DOHH2 (cell line): ENCODE results near the gene FCN1.

Source experiments
- EZH2phosphoT487 ChIP-seq: fragments of 200-600 bp; sonication (generic); IDR thresholded peaks from 2 replicates; pipeline ENCODE4 v1.6.1; 2017; ENCODE audit warnings: borderline replicate concordance, mild to moderate bottlenecking, antibody characterized with exemption, low read length, moderate library complexity, mixed read lengths
- TF ChIP-seq, protein P1 (sequence below): fragments of 200-600 bp; sonication (generic); IDR thresholded peaks from one replicate; pipeline ENCODE4 v1.5.1; 2014; ENCODE audit warnings: antibody characterized with exemption, mild to moderate bottlenecking, low read depth, low read length; ENCODE audit not compliant: poor library complexity, severe bottlenecking

- TF ChIP-seq, protein P1, sequence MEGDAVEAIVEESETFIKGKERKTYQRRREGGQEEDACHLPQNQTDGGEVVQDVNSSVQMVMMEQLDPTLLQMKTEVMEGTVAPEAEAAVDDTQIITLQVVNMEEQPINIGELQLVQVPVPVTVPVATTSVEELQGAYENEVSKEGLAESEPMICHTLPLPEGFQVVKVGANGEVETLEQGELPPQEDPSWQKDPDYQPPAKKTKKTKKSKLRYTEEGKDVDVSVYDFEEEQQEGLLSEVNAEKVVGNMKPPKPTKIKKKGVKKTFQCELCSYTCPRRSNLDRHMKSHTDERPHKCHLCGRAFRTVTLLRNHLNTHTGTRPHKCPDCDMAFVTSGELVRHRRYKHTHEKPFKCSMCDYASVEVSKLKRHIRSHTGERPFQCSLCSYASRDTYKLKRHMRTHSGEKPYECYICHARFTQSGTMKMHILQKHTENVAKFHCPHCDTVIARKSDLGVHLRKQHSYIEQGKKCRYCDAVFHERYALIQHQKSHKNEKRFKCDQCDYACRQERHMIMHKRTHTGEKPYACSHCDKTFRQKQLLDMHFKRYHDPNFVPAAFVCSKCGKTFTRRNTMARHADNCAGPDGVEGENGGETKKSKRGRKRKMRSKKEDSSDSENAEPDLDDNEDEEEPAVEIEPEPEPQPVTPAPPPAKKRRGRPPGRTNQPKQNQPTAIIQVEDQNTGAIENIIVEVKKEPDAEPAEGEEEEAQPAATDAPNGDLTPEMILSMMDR: no peak
- no peak for TF ChIP-seq EZH2phosphoT487
Measured at GRCh38 chr9:134912126-134912840, 5.4 kb downstream of the FCN1 start.
